Natural killer cell treated with Interleukin-12 subunit alpha and Interleukin-12 subunit beta and Interleukin-15 and Interleukin-18, amount 100 ng/mL, for 72 hours (primary cell): Measurements from ENCODE around the gene GALNT2. TPM values are rescaled to one million over a fixed set of nuclear protein-coding genes. Genes with fewer than 3 reads are reported as not detected.

Experiments used
- ATAC-seq, 2 donors: fragments of 150-1000 bp; cut with Tn5 transposase in 1 of 2; sonication (Bioruptor Pico), chemical (Tn5 transposase) in 1 of 2; 2 replicates each; pipeline ENCODE4 v1.10.0; 2021
- DNase-seq: peaks from one replicate; pipeline ENCODE4 v3.0.0; 2022; ENCODE audit warnings: low spot score
- H3K27ac Mint-ChIP-seq, 2 donors: 1 replicate in 1 of 2; 2 replicates in 1 of 2; pipeline ENCODE4 v1.8.0; 2022; ENCODE audit warnings: mixed read lengths in 2 of 2, mild to moderate bottlenecking in 1 of 2, moderate library complexity in 1 of 2
- H3K27me3 Mint-ChIP-seq, 2 donors: 1 replicate in 1 of 2; 2 replicates in 1 of 2; pipeline ENCODE4 v1.8.0; 2022; ENCODE audit warnings: mixed read lengths in 2 of 2
- H3K36me3 Mint-ChIP-seq: one replicate; pipeline ENCODE4 v1.8.0; 2022; ENCODE audit warnings: mixed read lengths
- H3K4me1 Mint-ChIP-seq, 2 donors: 1 replicate in 1 of 2; 2 replicates in 1 of 2; pipeline ENCODE4 v1.8.0; 2022; ENCODE audit warnings: low read depth in 2 of 2, mixed read lengths in 2 of 2, mild to moderate bottlenecking in 1 of 2
- H3K4me3 Mint-ChIP-seq: one replicate; pipeline ENCODE4 v1.8.0; 2022; ENCODE audit warnings: mixed read lengths
- H3K9me3 Mint-ChIP-seq: 2 replicates; pipeline ENCODE4 v1.8.0; 2022; ENCODE audit warnings: mixed read lengths
- total RNA-seq, 2 donors: library from RNA; stranded (reverse); gene quantifications; one replicate each; pipeline ENCODE4 v1.2.3, GENCODE V29; 2022

The GALNT2 gene
- total RNA-seq, 2 donors from 2014 or later, result 37.7 to 51.5 TPM

GRCh38 chr1:230243583-230244353, 176.7 kb downstream of the GALNT2 start:
- peaks cover 19% of the 10 kb centered on the region for H3K36me3 Mint-ChIP-seq
- H3K9me3 Mint-ChIP-seq, result no peaks in the 10 kb centered on the region
- H3K27ac Mint-ChIP-seq, result no peak overlapping the region
- H3K27me3 Mint-ChIP-seq, result no peaks in the 10 kb centered on the region
- ATAC-seq (no peak), DNase-seq (no peak)
- peaks cover 12 to 19% of the 10 kb centered on the region in 2 donors for H3K4me1 Mint-ChIP-seq
- no peak overlapping the region for H3K4me3 Mint-ChIP-seq

- H3K27ac Mint-ChIP-seq, result no peak overlapping the region
Observed at GRCh38 chr1:230246551-230246950, 179.5 kb downstream of the GALNT2 start.

GRCh38 chr1:230248016-230248888, 181.2 kb downstream of the GALNT2 start:
- peaks cover 4 to 19% of the 10 kb centered on the region in 2 donors for H3K4me1 Mint-ChIP-seq
- ATAC-seq (no peak), DNase-seq (no peak)
- H3K27ac Mint-ChIP-seq, result no peak overlapping the region
- H3K9me3 Mint-ChIP-seq, result no peaks in the 10 kb centered on the region
- no peak overlapping the region for H3K4me3 Mint-ChIP-seq
- peaks cover 8% of the 10 kb centered on the region for H3K36me3 Mint-ChIP-seq
- no peaks in the 10 kb centered on the region for H3K27me3 Mint-ChIP-seq

More at GRCh38 chr1:230246551-230246950, 179.5 kb downstream of the GALNT2 start:
- DNase-seq, result no peak
- Mint-ChIP-seq H3K4me3 (no peak overlapping the region), H3K27me3 (no peaks in the 10 kb centered on the region), H3K36me3 (peaks cover 8% of the 10 kb centered on the region), H3K4me1 (peaks cover 2 to 17% of the 10 kb centered on the region in 2 donors), H3K9me3 (no peaks in the 10 kb centered on the region)
- ATAC-seq, result no peak

GRCh38 chr1:230248889-230249270, 181.8 kb downstream of the GALNT2 start:
- no peak for DNase-seq
- no peak for ATAC-seq
- Mint-ChIP-seq H3K27ac (no peak overlapping the region), H3K4me1 (peaks cover 4 to 19% of the 10 kb centered on the region in 2 donors), H3K4me3 (no peak overlapping the region), H3K9me3 (no peaks in the 10 kb centered on the region), H3K36me3 (peaks cover 8% of the 10 kb centered on the region), H3K27me3 (no peaks in the 10 kb centered on the region)

- no peak overlapping the region for H3K4me3 Mint-ChIP-seq
- no peak for ATAC-seq
Observed at GRCh38 chr1:230249695-230250480, 182.8 kb downstream of the GALNT2 start.

GRCh38 chr1:230250666-230251065, 183.6 kb downstream of the GALNT2 start:
- H3K27me3 Mint-ChIP-seq, result no peaks in the 10 kb centered on the region
- ATAC-seq (no peak), DNase-seq (no peak)
- no peaks in the 10 kb centered on the region for H3K9me3 Mint-ChIP-seq
- H3K4me1 Mint-ChIP-seq, result peaks cover 4 to 19% of the 10 kb centered on the region in 2 donors
- H3K27ac Mint-ChIP-seq, result no peak overlapping the region
- no peak overlapping the region for H3K4me3 Mint-ChIP-seq
- peaks cover 5% of the 10 kb centered on the region for H3K36me3 Mint-ChIP-seq

More at GRCh38 chr1:230249695-230250480, 182.8 kb downstream of the GALNT2 start:
- no peak for DNase-seq
- no peaks in the 10 kb centered on the region for H3K9me3 Mint-ChIP-seq
- no peaks in the 10 kb centered on the region for H3K27me3 Mint-ChIP-seq
- peaks cover 4 to 19% of the 10 kb centered on the region in 2 donors for H3K4me1 Mint-ChIP-seq
- peaks cover 8% of the 10 kb centered on the region for H3K36me3 Mint-ChIP-seq
- H3K27ac Mint-ChIP-seq, result no peak overlapping the region

GRCh38 chr1:230251644-230252191, 184.7 kb downstream of the GALNT2 start:
- Mint-ChIP-seq H3K36me3 (no peaks in the 10 kb centered on the region), H3K27ac (peak overlapping the region in 1 of 2 donors; percentile 29), H3K4me3 (no peak overlapping the region), H3K9me3 (no peaks in the 10 kb centered on the region), H3K27me3 (no peaks in the 10 kb centered on the region), H3K4me1 (peaks cover 4 to 11% of the 10 kb centered on the region in 2 donors)
- ATAC-seq (peak in 1 of 2 donors; percentile 25), DNase-seq (no peak)

GRCh38 chr1:230253150-230253549, 186.1 kb downstream of the GALNT2 start:
- Mint-ChIP-seq H3K4me1 (peaks cover 4 to 11% of the 10 kb centered on the region in 2 donors), H3K27me3 (no peaks in the 10 kb centered on the region), H3K4me3 (no peak overlapping the region), H3K9me3 (no peaks in the 10 kb centered on the region), H3K27ac (no peak overlapping the region), H3K36me3 (no peaks in the 10 kb centered on the region)
- ATAC-seq, result no peak
- DNase-seq, result no peak

GRCh38 chr1:230254265-230254664, 187.2 kb downstream of the GALNT2 start:
- no peaks in the 10 kb centered on the region for H3K36me3 Mint-ChIP-seq
- no peak for DNase-seq
- no peaks in the 10 kb centered on the region for H3K27me3 Mint-ChIP-seq
- H3K4me3 Mint-ChIP-seq, result no peak overlapping the region
- peaks cover 4% of the 10 kb centered on the region in 2 donors for H3K4me1 Mint-ChIP-seq
- H3K27ac Mint-ChIP-seq, result no peak overlapping the region
- ATAC-seq, result peak in 1 of 2 donors; percentile 43
- H3K9me3 Mint-ChIP-seq, result no peaks in the 10 kb centered on the region

- Mint-ChIP-seq H3K36me3 (no peaks in the 10 kb centered on the region), H3K4me3 (no peak overlapping the region), H3K9me3 (no peaks in the 10 kb centered on the region), H3K27me3 (no peaks in the 10 kb centered on the region), H3K4me1 (peaks cover 4 to 6% of the 10 kb centered on the region in 2 donors), H3K27ac (no peak overlapping the region)
- DNase-seq, result no peak
- ATAC-seq, result no peak
Observed at GRCh38 chr1:230255116-230255515, 188.1 kb downstream of the GALNT2 start.

GRCh38 chr1:230255991-230256390, 189.0 kb downstream of the GALNT2 start:
- Mint-ChIP-seq H3K9me3 (no peaks in the 10 kb centered on the region), H3K27me3 (no peaks in the 10 kb centered on the region), H3K27ac (no peak overlapping the region), H3K36me3 (no peaks in the 10 kb centered on the region), H3K4me3 (no peak overlapping the region), H3K4me1 (peaks cover 4 to 6% of the 10 kb centered on the region in 2 donors)
- DNase-seq, result no peak
- no peak for ATAC-seq

- Mint-ChIP-seq H3K4me1 (peaks cover 0 to 2% of the 10 kb centered on the region in 2 donors), H3K36me3 (no peaks in the 10 kb centered on the region), H3K4me3 (no peak overlapping the region), H3K27me3 (no peaks in the 10 kb centered on the region), H3K27ac (no peak overlapping the region), H3K9me3 (no peaks in the 10 kb centered on the region)
- ATAC-seq (no peak), DNase-seq (no peak)
Observed at GRCh38 chr1:230256896-230257295, 189.9 kb downstream of the GALNT2 start.

GRCh38 chr1:230259621-230260020, 192.6 kb downstream of the GALNT2 start:
- H3K27ac Mint-ChIP-seq, result no peak overlapping the region
- no peak for DNase-seq
- no peak overlapping the region for H3K4me3 Mint-ChIP-seq
- ATAC-seq, result no peak
- no peaks in the 10 kb centered on the region for H3K9me3 Mint-ChIP-seq
- H3K27me3 Mint-ChIP-seq, result no peaks in the 10 kb centered on the region
- H3K4me1 Mint-ChIP-seq, result peaks cover 0 to 2% of the 10 kb centered on the region in 2 donors
- H3K36me3 Mint-ChIP-seq, result no peaks in the 10 kb centered on the region
